HepG2 (cell line): Measurements from ENCODE around the gene ABRACL. TPM values are rescaled to one million over a fixed set of nuclear protein-coding genes. Genes with fewer than 3 reads are reported as not detected.

Experiments used
- HDAC6 ChIP-seq: fragments of 200-600 bp; sonication (generic); IDR thresholded peaks from 2 replicates; pipeline ENCODE4 v1.7.0; 2017; ENCODE audit warnings: mild to moderate bottlenecking, antibody characterized with exemption, low read length, low read depth
- NCOA1 ChIP-seq: sonication (generic); formaldehyde crosslinking; IDR thresholded peaks from 2 replicates; pipeline ENCODE4 v1.9.0; 2021; ENCODE audit warnings: missing genetic modification reagents
- NFKB2 ChIP-seq: sonication (generic); formaldehyde crosslinking; IDR thresholded peaks from 2 replicates; pipeline ENCODE4 v1.4.0; 2020; ENCODE audit warnings: missing genetic modification reagents, borderline replicate concordance
- PHF5A ChIP-seq: IDR thresholded peaks from one replicate; pipeline ENCODE4 v1.6.1; 2018; ENCODE audit warnings: low read depth, missing genetic modification reagents; ENCODE audit not compliant: unreplicated experiment
- ZSCAN25 ChIP-seq: sonication (generic); formaldehyde crosslinking; IDR thresholded peaks from 2 replicates; pipeline ENCODE4 v1.8.0; 2022; ENCODE audit warnings: mild to moderate bottlenecking, missing genetic modification reagents
- polyA plus RNA-seq, 8 experiments: library from polyadenylated mRNA; depleted of rRNA in 3 of 8; stranded (reverse) in 7 of 8; unstranded in 1 of 8; fragments of >200 nt; fragmentation: Illumina TruSeq in 4 of 8; extraction: Trizol in 4 of 8; gene quantifications; 2 replicates each; pipeline versions ENCODE4 v1.2.1 to v1.2.3, GENCODE V29; 2011 to 2016; ENCODE audit warnings: low read depth in 4 of 8, missing spikeins in 1 of 8, mixed read lengths in 1 of 8; ENCODE audit not compliant: insufficient read depth in 1 of 8
- total RNA-seq, 5 experiments: library from RNA; depleted of rRNA; stranded (reverse); fragments of >200 nt; fragmentation: Illumina TruSeq; extraction: Trizol; gene quantifications; 2 replicates each; pipeline ENCODE4 v1.2.3, GENCODE V29; 2016; ENCODE audit warnings: low read depth in 1 of 5
- TF ChIP-seq, protein P1 (sequence below): sonication (generic); formaldehyde crosslinking; IDR thresholded peaks from 2 replicates; pipeline ENCODE4 v1.4.0; 2020; ENCODE audit warnings: mild to moderate bottlenecking, missing genetic modification reagents
- TF ChIP-seq, protein P2 (sequence below): sonication (generic); formaldehyde crosslinking; IDR thresholded peaks from 2 replicates; pipeline ENCODE4 v1.5.0; 2020; ENCODE audit warnings: mild to moderate bottlenecking, missing genetic modification reagents
- TF ChIP-seq, protein P3 (sequence below): sonication (generic); formaldehyde crosslinking; IDR thresholded peaks from 2 replicates; pipeline ENCODE4 v1.4.0; 2020; ENCODE audit warnings: low read depth, missing genetic modification reagents

The ABRACL gene
- total and polyA plus RNA-seq, 2 of the 13 experiments (the other 11 are each of a cell fraction or from before 2014, with no cell fraction given): 1.4 to 5.4 TPM

DNA sequence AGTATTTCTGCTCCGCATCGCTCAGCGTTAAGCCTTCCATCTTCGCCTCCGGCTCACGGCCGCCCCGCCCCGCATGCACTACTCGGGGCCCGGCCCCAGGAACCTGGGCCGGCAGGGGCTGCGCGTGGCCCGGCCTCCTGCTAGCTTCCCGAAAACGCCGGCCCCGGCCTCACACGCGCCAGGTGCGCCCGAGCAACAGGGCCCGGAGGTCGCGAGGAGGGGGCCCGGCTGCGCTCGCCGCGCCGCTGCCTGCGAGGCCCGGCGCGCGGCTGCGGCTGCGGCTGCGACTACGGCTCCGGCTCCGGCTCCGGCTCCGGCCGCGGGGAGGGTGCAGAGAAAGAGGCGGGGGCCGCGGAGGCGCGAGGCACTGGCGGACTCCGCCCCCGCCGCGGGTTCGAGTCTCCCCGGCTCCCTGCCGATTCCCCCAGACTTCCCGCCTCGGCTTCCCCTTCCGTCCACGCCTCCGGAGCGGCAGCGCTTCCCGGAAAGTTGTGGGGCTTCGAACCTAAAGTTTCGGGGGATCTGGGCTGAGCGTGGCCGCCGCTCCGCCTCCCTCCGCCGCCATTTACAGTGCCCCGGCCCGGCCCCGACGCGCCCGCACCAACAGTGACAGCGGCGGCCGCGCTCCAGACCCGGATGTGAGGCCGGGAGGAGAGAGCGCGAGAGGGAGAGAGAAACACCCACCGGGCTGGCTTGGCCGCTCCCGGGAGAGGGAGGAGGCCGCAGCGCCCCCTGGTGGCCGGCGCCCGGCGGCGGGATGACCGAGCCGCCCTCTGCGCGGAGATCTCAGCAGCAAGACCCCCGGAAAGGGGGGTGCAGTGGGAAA is 40.7 kb upstream of the ABRACL start, which contains the start of gene REPS1 (continued):
- TF ChIP-seq, protein P1, sequence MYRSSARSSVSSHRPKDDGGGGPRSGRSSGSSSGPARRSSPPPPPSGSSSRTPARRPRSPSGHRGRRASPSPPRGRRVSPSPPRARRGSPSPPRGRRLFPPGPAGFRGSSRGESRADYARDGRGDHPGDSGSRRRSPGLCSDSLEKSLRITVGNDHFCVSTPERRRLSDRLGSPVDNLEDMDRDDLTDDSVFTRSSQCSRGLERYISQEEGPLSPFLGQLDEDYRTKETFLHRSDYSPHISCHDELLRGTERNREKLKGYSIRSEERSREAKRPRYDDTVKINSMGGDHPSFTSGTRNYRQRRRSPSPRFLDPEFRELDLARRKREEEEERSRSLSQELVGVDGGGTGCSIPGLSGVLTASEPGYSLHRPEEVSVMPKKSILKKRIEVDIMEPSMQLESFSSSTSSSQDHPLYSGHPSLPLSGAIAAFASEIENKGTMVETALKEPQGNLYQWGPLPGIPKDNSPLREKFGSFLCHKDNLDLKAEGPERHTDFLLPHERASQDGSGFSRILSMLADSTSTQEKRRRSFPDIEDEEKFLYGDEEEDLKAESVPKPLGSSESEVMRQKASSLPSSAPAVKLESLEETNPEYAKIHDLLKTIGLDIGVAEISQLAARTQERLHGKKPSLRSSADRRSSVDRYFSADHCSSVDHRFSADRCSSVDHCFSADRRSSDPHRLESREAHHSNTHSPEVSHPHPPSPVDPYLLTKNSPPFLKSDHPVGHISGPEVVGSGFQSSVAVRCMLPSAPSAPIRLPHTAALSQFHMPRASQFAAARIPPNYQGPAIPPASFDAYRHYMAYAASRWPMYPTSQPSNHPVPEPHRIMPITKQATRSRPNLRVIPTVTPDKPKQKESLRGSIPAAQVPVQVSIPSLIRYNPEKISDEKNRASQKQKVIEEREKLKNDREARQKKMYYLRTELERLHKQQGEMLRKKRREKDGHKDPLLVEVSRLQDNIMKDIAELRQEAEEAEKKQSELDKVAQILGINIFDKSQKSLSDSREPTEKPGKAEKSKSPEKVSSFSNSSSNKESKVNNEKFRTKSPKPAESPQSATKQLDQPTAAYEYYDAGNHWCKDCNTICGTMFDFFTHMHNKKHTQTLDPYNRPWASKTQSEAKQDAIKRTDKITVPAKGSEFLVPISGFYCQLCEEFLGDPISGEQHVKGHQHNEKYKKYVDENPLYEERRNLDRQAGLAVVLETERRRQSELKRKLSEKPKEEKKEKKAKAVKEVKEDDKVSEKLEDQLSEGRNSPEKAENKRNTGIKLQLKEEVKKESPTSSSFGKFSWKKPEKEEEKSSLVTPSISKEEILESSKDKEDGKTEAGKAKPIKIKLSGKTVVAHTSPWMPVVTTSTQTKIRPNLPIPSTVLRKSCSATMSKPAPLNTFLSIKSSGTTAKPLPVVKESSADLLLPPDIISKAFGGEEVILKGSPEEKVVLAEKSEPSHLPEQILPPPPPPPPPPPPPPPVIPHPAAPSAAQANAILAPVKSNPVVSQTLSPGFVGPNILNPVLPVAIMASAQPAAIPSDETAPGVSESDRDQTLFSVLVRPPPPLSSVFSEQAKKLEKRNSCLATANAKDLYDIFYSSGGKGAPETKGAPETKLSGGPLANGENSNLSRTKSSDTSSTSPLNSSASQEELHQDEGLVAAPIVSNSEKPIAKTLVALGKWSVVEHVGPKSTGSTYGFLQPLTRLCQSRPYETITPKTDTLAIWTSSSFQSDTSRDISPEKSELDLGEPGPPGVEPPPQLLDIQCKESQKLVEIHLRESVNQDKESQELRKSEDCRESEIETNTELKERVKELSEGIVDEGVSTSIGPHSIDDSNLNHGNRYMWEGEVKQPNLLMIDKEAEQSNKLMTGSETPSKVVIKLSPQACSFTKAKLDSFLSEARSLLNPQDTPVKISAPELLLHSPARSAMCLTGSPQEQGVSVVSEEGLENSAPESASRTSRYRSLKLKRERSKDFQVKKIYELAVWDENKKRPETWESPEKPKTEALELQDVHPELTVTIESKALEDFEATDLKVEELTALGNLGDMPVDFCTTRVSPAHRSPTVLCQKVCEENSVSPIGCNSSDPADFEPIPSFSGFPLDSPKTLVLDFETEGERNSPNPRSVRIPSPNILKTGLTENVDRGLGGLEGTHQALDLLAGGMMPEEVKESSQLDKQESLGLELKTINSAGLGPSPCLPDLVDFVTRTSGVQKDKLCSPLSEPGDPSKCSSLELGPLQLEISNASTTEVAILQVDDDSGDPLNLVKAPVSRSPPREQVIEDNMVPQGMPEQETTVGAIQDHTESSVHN (CRISPR knock-in tag): no peak
- TF ChIP-seq HDAC6 (no peak), NCOA1 (no peak; the same call in 1 of the 2 replicates), ZSCAN25 (CRISPR knock-in tag) (peak; percentile 45), NFKB2 (CRISPR knock-in tag) (peak; percentile 43; the same call in 1 of the 2 replicates), PHF5A (no peak)
- TF ChIP-seq, protein P2, sequence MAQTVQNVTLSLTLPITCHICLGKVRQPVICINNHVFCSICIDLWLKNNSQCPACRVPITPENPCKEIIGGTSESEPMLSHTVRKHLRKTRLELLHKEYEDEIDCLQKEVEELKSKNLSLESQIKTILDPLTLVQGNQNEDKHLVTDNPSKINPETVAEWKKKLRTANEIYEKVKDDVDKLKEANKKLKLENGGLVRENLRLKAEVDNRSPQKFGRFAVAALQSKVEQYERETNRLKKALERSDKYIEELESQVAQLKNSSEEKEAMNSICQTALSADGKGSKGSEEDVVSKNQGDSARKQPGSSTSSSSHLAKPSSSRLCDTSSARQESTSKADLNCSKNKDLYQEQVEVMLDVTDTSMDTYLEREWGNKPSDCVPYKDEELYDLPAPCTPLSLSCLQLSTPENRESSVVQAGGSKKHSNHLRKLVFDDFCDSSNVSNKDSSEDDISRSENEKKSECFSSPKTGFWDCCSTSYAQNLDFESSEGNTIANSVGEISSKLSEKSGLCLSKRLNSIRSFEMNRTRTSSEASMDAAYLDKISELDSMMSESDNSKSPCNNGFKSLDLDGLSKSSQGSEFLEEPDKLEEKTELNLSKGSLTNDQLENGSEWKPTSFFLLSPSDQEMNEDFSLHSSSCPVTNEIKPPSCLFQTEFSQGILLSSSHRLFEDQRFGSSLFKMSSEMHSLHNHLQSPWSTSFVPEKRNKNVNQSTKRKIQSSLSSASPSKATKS (CRISPR knock-in tag): peak; percentile 76; the same call in 1 of the 2 replicates
- TF ChIP-seq, protein P3, sequence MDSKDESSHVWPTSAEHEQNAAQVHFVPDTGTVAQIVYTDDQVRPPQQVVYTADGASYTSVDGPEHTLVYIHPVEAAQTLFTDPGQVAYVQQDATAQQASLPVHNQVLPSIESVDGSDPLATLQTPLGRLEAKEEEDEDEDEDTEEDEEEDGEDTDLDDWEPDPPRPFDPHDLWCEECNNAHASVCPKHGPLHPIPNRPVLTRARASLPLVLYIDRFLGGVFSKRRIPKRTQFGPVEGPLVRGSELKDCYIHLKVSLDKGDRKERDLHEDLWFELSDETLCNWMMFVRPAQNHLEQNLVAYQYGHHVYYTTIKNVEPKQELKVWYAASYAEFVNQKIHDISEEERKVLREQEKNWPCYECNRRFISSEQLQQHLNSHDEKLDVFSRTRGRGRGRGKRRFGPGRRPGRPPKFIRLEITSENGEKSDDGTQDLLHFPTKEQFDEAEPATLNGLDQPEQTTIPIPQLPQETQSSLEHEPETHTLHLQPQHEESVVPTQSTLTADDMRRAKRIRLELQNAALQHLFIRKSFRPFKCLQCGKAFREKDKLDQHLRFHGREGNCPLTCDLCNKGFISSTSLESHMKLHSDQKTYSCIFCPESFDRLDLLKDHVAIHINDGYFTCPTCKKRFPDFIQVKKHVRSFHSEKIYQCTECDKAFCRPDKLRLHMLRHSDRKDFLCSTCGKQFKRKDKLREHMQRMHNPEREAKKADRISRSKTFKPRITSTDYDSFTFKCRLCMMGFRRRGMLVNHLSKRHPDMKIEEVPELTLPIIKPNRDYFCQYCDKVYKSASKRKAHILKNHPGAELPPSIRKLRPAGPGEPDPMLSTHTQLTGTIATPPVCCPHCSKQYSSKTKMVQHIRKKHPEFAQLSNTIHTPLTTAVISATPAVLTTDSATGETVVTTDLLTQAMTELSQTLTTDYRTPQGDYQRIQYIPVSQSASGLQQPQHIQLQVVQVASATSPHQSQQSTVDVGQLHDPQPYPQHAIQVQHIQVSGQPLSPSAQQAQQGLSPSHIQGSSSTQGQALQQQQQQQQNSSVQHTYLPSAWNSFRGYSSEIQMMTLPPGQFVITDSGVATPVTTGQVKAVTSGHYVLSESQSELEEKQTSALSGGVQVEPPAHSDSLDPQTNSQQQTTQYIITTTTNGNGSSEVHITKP: peak; percentile 86
